NCI-H2171 treated with DMSO at 0.1 percent for 48 hours (cell line): ENCODE data around the gene PDCD2L.
"Not testable (repeated sequence)": the region's sequence is repeated elsewhere in the genome, so short reads cannot be mapped to it uniquely, and the experiment has no call there.

ENCODE experiments used
- DNase-seq: peaks from one replicate; lab custom pipeline; 2025; lab: John Stamatoyannopoulos, UW

Gene PDCD2L

GRCh38 chr19:34375598-34375997 lies 28.6 kb upstream of the PDCD2L start:
- DNase-seq: no peak

GRCh38 chr19:34380639-34381241 lies 23.5 kb upstream of the PDCD2L start:
- no peak for DNase-seq

GRCh38 chr19:34381399-34382251 lies 22.6 kb upstream of the PDCD2L start:
- DNase-seq: no peak

GRCh38 chr19:34382471-34382870 lies 21.7 kb upstream of the PDCD2L start:
- no peak for DNase-seq

- DNase-seq: no peak
These were observed 20.6 kb upstream of the PDCD2L start for GRCh38 chr19:34383599-34383998.

- DNase-seq: no peak
These were observed 17.4 kb upstream of the PDCD2L start for GRCh38 chr19:34386645-34387445.

- no peak for DNase-seq
These were observed 16.8 kb upstream of the PDCD2L start for GRCh38 chr19:34387446-34387810.

- not testable (repeated sequence) for DNase-seq
These were observed 15.5 kb upstream of the PDCD2L start for GRCh38 chr19:34388745-34389144.

- no peak for DNase-seq
These were observed 12.4 kb upstream of the PDCD2L start for GRCh38 chr19:34391813-34392212.

- no peak for DNase-seq
These were observed 11.2 kb upstream of the PDCD2L start for GRCh38 chr19:34393031-34393430.

- no peak for DNase-seq
These were observed 10.6 kb upstream of the PDCD2L start for GRCh38 chr19:34393629-34394028.

- no peak for DNase-seq
These were observed 6.3 kb upstream of the PDCD2L start for GRCh38 chr19:34397853-34398252.

- no peak for DNase-seq
These were observed 4.3 kb upstream of the PDCD2L start for GRCh38 chr19:34399886-34400285.

GRCh38 chr19:34400844-34401243 lies 3.4 kb upstream of the PDCD2L start:
- not testable (repeated sequence) for DNase-seq

- no peak for DNase-seq
These were observed 2.1 kb upstream of the PDCD2L start for GRCh38 chr19:34402074-34402600.

GRCh38 chr19:34403784-34404108 lies 453 bp upstream of the PDCD2L start:
- DNase-seq: no peak

- no peak for DNase-seq
These were observed 1.9 kb downstream of the PDCD2L start for GRCh38 chr19:34405892-34406660.

- DNase-seq: no peak
These were observed 4.2 kb downstream of the PDCD2L start for GRCh38 chr19:34408411-34408810.

- no peak for DNase-seq
These were observed 5.3 kb downstream of the PDCD2L start for GRCh38 chr19:34409189-34410164.

GRCh38 chr19:34411216-34411615 lies 7.0 kb downstream of the PDCD2L start:
- no peak for DNase-seq
